Measurements from ENCODE around the gene NKX6-1. TPM values are rescaled to one million over a fixed set of nuclear protein-coding genes. Genes with fewer than 3 reads are reported as not detected.

Gene NKX6-1
- total RNA-seq, 1 experiment from 2014 or later, result 0.24 TPM

GRCh38 chr4:84479663-84480062, 19.4 kb downstream of the NKX6-1 start:
- DNase-seq (ENCODE audit: low read depth), result no peak

GRCh38 chr4:84477738-84478137, 21.4 kb downstream of the NKX6-1 start:
- DNase-seq (ENCODE audit: low read depth), result no peak

- DNase-seq (ENCODE audit: low read depth), result no peak
Measured at GRCh38 chr4:84474107-84474506, 25.0 kb downstream of the NKX6-1 start.

- DNase-seq (ENCODE audit: low read depth), result no peak
Measured at GRCh38 chr4:84472154-84472553, 26.9 kb downstream of the NKX6-1 start.

GRCh38 chr4:84470204-84470785, 28.8 kb downstream of the NKX6-1 start:
- peak; percentile 24 for DNase-seq (ENCODE audit: low read depth)

GRCh38 chr4:84467601-84468000, 31.5 kb downstream of the NKX6-1 start:
- DNase-seq (ENCODE audit: low read depth), result no peak

GRCh38 chr4:84459783-84460182, 39.3 kb downstream of the NKX6-1 start:
- DNase-seq (ENCODE audit: low read depth), result no peak

- no peak for DNase-seq (ENCODE audit: low read depth)
Measured at GRCh38 chr4:84456157-84456556, 42.9 kb downstream of the NKX6-1 start.

- no peak for DNase-seq (ENCODE audit: low read depth)
Measured at GRCh38 chr4:84455697-84456096, 43.4 kb downstream of the NKX6-1 start.

- DNase-seq (ENCODE audit: low read depth), result peak; percentile 6
Measured at GRCh38 chr4:84451546-84451945, 47.5 kb downstream of the NKX6-1 start.

GRCh38 chr4:84443523-84443922, 55.6 kb downstream of the NKX6-1 start:
- no peak for DNase-seq (ENCODE audit: low read depth)

GRCh38 chr4:84442778-84443177, 56.3 kb downstream of the NKX6-1 start:
- DNase-seq (ENCODE audit: low read depth), result no peak

Other genes starting within 250 kb of the NKX6-1 start
- gene CDS1, start 83.8 kb upstream of the NKX6-1 start, total RNA-seq (2014; rRNA removed; shearing (Covaris generic)), result 0.12 and 0.20 TPM in 2 replicates